ENCODE measurements around the gene GPR50. TPM values are rescaled to one million over a fixed set of nuclear protein-coding genes. Genes with fewer than 3 reads are reported as not detected.

Gene GPR50
- 1.2 TPM for total RNA-seq (ENCODE audit: insufficient read depth, low replicate concordance)

DNA sequence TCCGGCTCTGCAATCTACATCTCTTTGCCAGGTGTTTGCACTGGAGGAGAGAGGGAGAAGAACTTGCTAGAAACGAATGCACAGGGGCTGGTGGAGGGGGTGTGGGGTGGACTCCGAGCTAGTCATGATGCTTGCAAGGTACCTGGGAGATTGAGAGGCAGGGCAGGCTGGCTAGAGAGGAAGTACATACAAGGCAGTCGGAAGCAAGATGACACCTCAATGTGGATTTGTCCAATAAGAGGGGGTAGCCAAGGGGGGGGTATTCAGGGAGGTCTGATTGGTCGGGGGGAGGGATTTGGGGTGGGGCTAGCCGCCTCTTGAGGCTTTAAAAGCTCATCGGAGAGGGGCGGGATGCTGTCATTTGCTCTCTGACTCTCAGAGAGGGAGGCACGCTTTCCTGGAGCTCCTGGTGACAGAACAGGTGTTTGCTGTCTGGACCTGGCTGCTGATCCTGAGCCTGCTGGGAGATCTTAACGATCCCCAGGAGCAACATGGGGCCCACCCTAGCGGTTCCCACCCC, at the start of gene GPR50:
Gene GPR50, plus strand, starts transcription at position 354 of the 520 bp plus-strand sequence. Its CDS starts 138 bp downstream, at position 492.
- DNase-seq (ENCODE audit: low spot score) = no peak

DNA sequence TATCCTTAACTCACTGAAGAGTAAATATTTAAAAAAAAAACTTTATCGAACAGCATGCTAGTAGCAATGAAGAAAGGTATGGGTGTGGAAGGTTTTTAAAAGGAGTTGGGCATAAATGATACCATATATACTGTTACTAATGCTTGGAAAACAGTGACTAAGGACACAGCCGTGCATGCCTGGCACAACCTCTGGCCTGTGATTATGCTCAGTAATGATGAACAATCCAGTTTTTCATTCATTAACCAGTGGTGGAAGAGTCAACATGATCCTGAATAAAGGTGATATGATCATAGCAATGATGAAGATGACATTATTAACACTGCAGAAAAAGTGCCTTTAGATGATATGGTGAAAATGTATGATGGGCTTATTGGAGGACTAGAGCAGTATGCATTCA, 43.9 kb upstream of the GPR50 start:
- DNase-seq (ENCODE audit: low spot score) = no peak

DNA sequence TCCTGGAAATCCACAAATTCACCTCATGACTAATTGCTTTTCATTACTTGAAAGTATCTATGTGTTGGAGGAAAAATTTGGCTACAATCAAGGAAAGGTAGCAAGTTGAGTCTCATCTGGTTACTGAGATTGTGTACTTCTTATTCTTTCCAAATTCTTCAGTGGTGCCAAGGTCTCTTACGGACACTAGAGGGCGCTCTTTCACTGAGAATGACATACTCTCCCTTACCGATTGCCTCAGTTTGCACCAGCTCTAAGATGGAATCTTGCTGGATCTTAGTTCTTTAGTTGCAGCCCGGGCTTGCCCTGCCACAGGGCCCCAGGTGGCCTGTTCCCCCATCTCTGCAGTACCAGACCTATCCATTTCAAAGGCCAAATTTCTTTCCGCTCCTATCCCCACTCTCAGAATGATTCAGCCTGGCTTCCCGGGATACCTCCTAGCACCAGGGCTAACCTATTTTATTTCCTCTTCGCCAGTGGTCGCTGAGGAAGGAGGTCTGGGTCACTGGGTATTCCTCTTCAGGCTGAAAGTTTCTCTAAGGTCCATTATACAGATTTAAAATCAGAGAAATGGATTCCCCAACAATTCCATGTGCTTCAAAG, 24.6 kb upstream of the GPR50 start:
- DNase-seq (ENCODE audit: low spot score) = peak; percentile 29

DNA sequence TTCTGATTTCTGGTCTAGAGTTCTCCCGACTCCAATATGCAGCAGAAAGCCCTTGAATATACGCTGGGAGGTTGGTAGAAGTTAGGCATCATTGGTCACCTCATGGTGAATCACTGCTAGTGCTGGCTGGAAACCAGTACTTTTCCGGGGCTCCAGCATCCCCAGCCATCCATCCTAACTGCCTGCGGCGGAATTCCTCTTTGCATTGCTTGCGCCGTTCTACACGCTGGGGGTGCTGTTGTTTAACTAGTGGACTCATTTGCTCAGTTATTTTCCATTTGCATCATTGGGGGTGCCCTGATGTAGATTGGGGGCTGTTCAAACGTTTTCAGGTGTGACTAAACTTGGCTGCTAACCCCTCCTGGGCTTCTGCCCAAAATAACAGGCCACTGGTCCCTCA, 23.3 kb upstream of the GPR50 start:
- no peak for DNase-seq (ENCODE audit: low spot score)

DNA sequence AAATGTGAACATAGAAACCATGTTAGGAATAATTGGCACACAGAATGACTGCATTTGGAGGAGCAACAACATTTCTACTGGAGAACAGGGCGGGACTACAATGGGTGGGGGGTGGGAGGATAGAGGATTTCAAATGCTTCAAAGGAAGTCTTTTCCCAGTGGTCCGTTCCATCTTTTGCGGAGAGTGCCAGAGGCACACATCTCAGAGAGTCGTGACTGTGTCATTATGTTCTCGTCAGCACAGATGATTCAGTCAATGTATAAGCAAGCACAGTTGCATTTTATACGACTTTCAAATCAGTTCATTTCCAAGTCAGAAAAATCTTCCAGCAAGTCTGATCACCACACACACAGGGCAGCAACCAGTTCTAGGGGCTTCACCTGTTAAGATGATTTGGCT, 22.7 kb upstream of the GPR50 start:
- no peak for DNase-seq (ENCODE audit: low spot score)

DNA sequence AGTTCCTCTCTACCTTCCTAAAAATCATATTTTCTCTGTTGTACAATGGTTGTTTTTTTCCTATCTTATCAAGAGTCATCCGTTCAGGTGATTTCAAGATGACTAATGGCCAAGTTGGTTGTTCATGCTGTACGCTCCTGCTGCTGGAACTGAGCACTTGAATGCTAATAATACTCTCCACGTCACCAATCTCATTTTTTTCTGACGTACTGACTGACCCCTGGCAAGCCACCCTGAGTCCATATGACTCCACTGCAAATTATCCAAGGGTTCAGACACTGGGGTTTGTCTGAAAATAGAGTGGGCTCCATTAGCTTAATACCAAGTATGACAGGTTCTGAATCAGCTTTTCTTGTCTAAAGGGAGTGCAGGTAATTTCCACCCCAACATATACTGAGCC, 21.1 kb upstream of the GPR50 start:
- DNase-seq (ENCODE audit: low spot score) = no peak

DNA sequence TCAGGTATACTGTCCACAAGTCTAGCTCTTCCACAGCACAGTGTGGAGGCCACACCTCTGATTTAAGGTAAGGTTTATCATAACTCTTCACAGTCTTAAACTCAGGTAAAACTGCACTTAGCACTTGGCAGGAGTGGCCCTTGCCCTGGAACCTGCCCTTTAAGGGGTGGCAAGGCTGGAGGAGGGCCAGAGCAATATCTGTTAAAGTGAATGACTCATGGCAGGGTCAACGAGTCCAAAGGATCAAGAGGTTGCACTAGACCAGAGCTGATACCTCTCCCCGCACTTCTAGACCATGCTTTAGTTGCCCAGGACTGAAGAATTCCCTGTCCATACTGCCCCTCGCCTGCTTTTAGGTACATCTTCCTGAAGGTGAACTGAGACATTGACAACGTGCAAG, 14.7 kb upstream of the GPR50 start:
- DNase-seq (ENCODE audit: low spot score) = no peak

DNA sequence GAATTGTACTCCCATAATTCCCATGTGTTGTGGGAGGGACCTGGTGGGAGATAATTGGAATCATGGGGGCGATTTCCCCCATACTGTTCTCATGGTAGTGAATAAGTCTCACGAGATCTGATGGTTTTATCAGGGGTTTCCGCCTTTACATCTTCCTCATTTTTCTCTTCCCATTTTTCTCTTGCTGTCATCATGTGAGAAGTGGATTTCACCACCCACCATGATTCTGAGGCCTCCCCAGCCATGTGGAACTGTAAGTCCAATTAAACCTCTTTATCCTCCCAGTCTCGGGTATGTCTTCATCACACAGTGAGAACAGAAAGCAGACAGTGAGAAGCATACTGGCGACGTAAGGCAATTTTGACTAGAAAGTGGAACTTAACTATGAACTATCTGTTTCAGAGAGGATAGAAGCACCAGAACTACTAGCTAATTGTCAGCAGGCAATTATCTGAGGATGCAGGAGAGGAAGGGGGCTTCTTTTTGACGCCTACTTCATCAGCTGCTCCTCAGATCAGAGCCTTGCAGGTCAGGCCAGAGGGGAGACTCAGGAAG, 8.5 kb upstream of the GPR50 start:
- DNase-seq (ENCODE audit: low spot score) = no peak

DNA sequence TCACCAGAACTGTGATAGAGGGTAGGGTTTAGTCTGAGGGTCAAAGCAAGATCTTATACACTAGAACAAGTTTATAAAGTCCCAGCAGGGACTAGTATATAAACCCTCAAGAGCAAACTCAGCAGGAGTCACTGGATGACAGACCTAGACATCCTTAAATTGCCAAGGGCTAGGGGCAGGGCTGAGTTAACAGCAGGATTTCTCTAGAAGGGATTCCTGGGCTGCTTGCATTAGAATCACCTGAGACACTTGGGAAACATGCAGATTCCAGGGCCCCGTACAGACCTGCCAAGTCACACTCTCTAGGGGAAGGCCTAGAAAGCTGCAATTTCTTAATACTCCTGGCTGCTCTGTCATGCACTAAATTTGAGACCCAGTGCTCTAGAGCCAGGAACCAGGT, 6.6 kb upstream of the GPR50 start:
- DNase-seq (ENCODE audit: low spot score) = no peak

DNA sequence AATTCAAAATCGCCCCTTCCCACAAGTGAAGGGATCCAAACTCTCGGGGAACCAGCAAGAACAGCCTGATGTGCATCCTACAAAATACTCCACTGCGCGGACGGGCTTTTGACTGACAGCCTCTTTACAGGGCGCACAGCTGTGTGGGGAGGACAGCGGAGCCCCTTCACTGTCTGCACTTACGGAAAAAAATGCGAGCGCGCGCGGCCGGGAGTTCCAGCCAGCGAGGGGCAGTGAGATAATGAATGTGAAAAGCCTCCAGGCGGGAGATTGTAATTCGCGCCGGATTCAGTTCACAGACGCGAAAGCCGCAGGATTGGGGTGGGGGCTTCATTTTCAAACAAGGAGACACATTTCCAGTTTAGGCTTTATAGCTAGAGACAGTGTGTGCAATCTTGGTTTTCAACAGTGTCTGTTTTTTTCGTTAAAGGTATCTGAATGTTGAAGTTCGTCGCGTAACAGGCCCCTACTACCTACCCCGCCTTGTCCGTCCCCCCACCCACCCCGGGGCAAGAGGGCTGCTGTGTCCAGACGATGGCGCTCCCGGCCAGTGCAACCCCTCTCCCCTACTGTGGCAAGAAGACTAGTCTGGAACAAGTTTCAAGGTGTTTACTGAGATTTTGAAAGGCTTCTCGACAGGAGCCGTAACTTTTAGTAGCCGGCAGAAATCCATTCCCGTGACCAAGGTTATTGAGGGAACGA, 1.7 kb upstream of the GPR50 start:
- DNase-seq (ENCODE audit: low spot score) = no peak

DNA sequence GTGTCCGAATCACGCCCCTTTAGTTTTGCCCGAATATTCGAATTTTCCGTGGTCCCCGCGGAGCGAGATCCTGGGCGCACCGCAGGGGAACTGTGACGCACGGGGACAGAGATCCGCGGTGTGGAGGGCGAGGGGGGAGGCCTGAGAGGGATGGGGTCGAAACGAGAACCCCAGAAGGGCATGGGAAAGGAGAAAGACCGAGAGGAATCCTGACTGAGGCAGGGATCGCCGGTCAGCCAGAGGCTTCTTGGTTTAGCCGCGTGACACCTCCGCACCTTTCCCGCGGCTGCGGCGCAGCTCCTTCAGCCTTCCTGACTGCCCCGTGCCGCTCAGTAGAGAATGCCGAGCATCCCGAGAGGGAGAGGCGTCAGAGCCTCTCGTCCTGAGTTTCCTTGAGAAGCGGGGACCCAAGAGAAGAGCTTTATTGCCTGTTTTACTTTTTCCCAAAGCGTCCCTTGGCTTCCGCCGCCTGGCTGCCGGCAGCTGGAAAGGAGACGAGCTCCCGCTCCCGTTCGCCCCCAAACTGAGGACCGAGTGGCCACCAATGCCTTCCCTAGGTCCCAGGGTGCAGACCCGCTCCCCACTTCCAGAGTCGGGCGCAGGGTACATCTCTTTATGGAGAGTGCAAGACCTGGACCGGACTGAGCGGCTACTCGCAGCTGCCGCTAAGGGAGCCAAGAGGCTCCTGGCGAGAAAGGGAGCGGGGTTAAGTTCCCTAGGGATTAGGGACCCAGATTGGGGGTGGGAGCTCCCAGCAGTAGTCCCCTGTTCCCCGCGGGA, 911 bp upstream of the GPR50 start:
- DNase-seq (ENCODE audit: low spot score) = no peak

DNA sequence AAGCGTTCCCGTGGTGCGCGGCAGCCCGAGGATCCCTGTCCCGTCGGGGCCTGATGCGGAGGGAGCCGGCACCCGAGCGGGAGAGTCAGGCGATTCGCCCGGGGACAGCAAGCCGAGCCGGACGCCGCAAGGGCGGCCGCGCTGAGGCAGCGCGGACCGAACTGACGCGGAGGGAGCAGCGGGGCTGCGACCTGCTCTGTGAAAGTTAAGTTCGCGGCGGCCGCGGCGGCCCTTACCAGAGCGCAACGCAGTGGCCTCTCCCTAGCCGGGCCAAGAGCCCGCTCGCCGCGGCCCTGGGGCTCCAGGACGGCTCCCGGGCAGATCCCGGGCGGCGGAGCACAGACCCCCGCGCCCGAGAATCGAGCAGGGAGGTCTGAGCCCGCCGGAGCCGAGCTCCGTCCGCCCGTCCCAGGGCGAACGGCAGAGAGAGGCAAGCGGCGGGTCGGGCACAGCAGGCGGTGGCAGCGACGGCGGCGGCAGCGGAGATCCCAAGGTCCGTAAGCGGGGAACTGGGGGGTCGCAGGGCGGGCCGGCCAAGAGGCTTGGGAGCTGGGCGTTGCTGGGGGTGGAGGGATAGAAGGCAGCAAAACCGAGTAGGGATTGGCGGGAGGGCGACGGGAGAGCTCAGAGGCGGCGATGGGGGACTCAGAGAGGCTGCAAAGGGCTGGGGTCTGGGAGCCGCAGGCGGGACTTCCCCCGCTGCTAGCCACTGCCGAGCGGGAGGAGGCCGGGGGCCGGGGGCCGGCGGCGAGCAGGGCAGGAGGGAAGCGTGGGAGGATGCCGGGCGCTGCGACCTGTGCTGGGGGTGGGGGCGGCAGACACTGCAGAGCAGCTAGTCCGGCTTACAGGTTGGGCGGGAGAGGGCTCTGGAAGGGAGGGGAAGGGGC, 1.0 kb downstream of the GPR50 start:
- DNase-seq (ENCODE audit: low spot score) = no peak

DNA sequence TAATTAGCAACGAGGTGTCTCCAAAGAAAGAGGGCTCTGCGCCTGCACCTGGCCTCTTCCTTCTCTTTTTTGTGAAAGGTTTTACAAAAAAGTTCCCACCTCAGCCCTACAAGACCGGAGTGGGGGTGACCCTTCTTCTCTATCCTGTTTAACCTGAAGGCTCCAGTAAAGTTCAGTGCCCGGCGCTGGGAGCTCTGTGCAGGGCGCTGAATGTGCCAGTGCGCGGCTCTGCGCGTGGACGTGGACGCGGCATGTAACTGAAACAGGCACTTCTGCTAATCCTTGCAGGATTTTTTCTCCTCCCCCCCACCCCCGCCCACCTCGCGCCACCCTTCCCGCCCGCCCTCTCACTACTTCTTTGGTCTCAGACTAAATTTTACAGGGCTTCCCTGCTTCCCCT, 2.4 kb downstream of the GPR50 start:
- no peak for DNase-seq (ENCODE audit: low spot score)

DNA sequence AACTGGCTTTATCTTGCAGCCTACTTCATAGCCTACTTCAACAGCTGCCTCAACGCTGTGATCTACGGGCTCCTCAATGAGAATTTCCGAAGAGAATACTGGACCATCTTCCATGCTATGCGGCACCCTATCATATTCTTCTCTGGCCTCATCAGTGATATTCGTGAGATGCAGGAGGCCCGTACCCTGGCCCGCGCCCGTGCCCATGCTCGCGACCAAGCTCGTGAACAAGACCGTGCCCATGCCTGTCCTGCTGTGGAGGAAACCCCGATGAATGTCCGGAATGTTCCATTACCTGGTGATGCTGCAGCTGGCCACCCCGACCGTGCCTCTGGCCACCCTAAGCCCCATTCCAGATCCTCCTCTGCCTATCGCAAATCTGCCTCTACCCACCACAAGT, 4.0 kb downstream of the GPR50 start:
- DNase-seq (ENCODE audit: low spot score) = no peak

DNA sequence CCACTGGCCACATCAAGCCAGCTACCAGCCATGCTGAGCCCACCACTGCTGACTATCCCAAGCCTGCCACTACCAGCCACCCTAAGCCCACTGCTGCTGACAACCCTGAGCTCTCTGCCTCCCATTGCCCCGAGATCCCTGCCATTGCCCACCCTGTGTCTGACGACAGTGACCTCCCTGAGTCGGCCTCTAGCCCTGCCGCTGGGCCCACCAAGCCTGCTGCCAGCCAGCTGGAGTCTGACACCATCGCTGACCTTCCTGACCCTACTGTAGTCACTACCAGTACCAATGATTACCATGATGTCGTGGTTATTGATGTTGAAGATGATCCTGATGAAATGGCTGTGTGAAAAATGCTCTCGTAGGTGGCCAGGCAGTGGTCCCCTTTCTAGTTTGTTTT, 4.7 kb downstream of the GPR50 start:
- DNase-seq (ENCODE audit: low spot score) = no peak

DNA sequence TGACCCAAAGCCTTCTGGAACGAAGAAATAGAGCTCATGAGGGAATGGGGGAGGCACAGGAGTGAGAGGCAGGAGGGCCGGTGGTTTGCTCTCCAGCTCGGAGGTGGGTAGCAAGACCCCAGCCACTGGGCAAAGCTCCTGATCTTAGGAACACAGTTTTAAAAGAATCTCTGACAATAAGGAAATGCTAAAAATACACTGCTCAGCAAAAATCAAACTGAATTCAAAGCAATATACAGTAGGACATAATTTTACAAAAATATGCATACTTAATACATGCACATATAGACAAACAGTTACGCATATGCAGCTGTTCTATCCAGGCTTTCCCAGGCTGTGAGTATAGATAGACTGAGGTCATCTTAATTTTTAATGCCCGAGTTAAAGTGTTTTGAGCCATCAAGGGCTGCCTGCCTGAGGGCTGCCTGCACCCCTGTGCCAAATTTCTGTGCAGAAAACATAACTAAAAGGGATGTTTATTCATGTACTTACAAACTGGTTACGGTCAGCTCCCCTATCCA, 6.9 kb downstream of the GPR50 start:
- DNase-seq (ENCODE audit: low spot score) = no peak

DNA sequence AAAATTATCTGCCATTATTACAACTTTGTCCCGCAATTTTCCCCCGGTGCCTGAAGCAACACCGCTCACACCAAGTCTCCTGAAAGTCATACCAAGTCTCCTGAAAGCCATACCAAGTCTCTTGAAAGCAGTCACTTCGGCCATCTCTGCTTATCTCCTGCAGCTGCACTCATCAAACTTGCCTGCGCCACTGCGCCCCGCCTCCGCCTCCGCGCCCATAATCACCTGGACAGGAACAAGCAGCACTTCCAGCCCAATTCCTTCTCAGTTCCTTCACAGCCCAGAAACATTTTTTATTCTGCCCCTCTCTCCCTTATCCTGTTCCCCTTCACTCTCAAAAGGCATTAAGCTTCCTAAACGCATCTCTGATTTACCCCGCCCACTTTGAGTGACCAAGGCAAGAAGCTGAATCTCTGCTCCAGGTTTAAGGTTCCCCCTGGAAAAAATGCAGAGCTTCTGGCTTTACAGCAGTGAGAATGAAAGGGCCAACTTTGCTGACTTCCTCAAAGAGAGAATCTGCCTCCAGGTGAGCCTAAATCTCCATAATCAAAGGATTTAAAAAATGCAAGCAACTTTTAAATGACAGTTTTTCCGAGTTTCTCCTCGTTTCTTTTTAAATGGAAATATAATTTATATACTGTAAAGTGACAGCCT, 7.7 kb downstream of the GPR50 start:
- DNase-seq (ENCODE audit: low spot score) = no peak

DNA sequence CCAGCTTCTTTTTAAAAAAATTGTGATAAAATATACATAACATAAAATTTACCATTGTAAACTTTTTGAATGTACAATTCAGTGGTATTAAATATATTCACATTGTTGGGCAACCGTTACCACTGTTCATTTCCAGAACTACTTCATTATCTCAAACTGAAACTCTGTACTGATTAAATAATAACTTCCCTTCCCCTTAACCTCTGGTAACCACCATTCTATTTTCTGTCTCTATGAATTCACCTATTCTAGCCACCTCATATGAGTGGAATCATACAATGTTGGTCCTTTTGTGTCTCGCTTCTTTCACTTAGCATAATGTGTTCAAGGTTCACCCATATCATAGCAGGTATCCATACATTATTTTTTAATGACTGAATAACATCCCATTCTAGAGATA, 8.3 kb downstream of the GPR50 start:
- DNase-seq (ENCODE audit: low spot score) = no peak

DNA sequence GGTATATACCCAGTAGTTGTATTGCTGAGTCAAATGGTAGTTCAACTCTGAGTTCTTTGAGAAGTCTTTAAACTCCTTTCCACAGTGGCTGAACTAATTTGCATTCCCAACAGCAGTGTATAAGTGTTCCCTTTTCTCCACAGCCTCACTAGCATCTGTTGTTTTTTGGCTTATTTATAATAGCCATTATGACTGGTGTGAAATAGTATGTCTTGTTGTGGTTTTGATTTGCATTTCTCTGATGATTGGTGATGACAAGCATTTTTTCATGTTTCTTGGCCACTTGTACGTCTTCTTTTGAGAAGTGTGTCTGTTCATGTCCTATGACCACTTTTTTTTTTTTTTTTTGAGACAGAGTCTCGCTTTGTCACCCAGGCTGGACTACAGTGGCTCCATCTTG, 30.5 kb downstream of the GPR50 start:
- DNase-seq (ENCODE audit: low spot score) = no peak

DNA sequence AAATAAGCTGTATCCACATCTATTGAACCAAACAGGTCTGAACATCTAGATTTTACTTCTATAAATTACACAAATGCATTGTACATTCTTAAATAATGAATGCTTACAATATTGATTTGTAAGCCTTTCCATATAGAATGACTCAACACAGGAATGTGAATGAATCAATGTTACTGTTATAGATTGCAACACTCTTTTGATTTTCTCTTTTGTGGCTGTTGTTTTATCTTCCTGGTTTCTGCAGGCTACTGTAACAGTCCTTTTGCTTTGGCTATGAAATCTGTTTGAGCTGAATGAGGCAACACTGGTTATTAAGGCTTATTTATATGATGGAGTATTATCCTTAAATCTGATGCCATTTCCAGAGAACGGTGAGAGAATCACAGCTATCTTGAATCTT, 49.5 kb downstream of the GPR50 start:
- DNase-seq (ENCODE audit: low spot score) = no peak

DNA sequence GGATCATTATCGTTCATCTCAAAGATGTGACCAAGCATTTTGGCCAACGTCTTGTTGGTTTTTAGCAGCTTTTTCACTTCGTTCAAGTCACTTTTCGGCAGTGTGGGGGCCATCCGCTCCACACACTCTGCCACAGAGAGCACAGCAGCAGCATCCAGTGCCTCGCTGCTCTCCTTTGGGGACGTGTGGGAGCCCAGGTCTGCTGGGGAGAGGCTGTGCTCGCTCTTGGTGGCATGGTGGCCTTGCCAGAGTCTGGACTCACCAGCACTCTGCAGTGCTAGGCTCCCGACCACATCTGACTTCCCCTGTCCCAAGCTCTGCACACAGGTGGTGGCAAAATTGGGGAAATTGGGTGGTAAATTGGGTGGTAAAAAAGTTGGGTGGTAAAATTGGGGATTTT, 50.6 kb downstream of the GPR50 start:
- no peak for DNase-seq (ENCODE audit: low spot score)
